HG03064 (cell line): Measurements from ENCODE around the gene PRKAG2.

Source experiments
- ATAC-seq: cut with Tn5 transposase; IDR thresholded peaks from one replicate; pipeline ENCODE4 v1.9.1; 2021; ENCODE audit warnings: low read depth; ENCODE audit not compliant: unreplicated experiment

The PRKAG2 gene

GRCh38 chr7:151634643-151635042 lies 242.3 kb downstream of the PRKAG2 start:
- ATAC-seq = no peak

- no peak for ATAC-seq
Observed at GRCh38 chr7:151633516-151633812, 243.5 kb downstream of the PRKAG2 start.

DNA sequence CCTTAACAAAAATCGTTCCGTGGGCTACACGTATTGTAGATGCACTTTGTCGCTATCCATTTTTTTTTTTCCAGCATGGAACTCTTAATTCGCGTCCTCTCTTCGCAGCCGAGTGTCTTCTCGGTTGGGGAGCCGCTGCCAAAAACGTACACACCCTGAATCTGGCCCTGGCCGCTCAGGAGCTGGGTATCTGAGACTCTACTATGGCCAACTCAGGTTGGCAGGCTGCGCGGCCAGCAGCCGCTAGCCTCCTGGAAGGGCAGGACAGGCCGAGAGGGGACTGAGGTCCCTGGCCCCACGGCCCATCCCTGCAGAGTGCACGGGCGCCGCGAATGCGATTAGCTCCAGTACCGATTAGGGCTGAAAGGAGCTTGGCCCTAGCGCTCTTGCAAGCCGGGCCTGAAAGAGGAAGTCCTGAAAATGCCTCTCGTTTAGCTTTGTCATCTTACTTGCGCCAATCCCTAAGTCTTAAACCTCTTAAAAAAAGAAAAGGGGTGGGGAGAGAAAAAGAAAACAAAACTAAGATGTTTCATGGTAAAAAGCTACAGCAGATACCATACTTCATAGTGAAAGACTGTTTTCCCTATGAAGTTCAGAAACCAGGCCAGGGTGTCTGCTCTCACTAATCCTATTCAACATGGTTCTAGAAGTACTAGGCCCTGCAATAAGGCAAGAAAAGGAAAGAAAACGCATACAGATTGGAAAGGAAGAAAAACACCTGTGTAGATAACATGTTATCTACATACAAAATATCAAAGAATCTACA lies 244.0 kb downstream of the PRKAG2 start:
- peak; percentile 53 for ATAC-seq

- peak; percentile 65 for ATAC-seq
Observed at GRCh38 chr7:151631953-151632749, 244.8 kb downstream of the PRKAG2 start.

- no peak for ATAC-seq
Observed at GRCh38 chr7:151631570-151631952, 245.4 kb downstream of the PRKAG2 start.

- ATAC-seq = no peak
Observed at GRCh38 chr7:151630851-151631569, 245.9 kb downstream of the PRKAG2 start.

DNA sequence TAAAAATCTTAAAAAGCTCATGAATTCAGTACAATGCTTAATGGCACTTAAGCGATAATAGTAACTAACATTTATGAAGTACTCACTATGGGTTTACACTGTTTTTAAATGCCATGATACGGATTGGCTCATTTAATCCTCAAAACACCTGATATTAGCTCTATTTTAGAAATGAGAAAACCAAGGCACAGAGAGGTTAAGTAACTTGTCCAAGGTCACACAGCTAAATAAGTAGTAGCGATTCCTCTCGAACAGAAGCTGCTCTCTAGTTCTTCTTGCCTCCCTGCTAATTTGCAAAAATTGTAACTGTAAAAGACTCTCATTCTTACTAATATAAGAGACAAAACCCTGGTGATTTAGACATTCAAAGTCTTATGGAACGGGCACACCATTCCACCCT lies 246.6 kb downstream of the PRKAG2 start:
- ATAC-seq = no peak

- no peak for ATAC-seq
Observed at GRCh38 chr7:151629713-151630272, 247.1 kb downstream of the PRKAG2 start.

DNA sequence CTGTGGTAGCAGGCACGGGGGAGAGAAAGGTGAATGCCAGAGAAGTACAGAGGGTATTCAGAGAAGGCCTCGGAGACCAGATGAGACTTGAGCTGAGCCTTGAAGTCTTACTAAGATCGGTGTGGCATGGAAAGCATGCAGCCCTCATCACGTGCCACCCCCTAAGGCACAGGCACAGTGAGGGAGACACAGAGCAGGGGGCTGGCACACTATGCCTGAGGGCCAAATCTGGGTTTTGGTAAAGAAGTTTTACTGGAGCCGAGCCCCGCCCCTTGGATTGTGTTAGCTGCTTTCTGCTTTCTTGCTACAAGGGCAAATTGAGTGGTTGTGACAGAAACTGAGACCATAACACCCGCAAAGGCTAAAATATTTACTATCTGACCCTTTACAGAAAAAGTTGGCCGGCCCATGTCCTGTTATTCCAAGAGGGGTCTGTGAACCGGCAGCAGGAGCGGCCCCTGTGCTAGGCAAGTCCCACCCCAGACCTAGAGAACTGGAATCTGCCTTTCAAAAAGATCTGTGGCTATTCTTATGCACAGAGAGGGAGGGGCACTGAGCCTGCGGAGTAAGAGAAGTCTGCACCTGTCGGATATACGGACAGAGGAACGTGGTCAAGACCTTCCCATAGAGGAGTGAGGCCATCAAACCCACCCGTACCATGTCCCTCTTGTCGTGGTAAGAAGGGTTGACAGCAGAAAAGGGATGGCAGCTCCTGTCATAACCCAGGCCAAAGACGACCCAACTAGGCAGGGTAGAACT lies 247.9 kb downstream of the PRKAG2 start:
- ATAC-seq = no peak

GRCh38 chr7:151626422-151627115 lies 250.3 kb downstream of the PRKAG2 start:
- ATAC-seq = no peak

- ATAC-seq = no peak
Observed at GRCh38 chr7:151625606-151626005, 251.3 kb downstream of the PRKAG2 start.

- ATAC-seq = no peak
Observed at GRCh38 chr7:151624246-151624928, 252.5 kb downstream of the PRKAG2 start.

DNA sequence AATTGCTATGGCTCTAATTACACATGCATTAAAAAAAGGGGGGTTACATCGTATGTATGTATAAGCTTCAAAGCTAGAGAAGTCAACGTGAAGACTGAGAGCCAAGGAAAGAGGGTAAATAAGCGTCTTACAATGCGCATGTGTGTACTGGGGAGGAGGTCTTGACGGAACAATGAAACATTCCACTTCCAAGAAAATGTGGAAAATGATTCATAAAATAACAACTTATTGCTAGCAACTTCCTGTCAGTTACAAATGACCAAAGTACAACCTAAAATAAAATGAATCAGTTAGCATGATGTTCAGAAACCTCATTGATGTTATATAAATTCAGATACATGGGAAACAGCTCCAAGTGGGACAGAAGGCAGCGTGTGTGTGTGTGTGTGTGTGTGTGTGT lies 253.1 kb downstream of the PRKAG2 start:
- no peak for ATAC-seq

GRCh38 chr7:151621961-151622360 lies 255.0 kb downstream of the PRKAG2 start:
- ATAC-seq = no peak

DNA sequence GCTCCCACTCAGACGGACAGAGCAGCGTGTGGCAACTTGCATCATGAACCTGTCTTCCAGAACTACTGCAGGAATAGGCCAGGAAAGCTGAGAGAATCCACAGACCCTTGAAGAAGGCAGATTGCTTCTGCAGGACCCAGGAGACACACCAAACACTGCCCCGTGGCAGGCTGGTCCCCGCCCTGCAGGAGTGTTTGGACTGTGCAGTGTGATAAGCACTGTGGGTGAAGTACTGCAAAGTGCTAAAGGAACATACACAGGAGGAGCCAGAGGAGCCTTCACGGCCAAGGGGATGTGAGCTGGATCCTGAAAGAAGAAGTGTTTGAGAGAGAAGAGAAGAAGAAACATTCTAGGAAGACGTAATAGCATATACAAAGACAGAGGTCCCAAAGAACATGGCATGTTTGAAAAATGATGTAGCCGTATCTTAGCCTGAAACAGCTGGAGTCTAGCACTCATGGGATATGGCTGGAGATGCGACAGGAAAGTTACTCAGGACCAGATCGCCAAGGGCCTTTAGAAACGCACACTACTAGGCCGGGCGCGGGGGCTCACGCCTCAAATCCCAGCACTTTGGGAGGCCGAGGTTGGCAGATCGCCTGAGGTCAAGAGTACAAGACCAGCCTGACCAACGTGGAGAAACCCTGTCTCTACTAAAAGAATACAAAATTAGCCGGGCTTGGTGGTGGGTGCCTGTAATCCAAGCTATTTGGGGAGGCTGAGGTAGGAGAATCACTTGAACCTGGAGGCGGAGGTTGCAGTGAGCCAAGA lies 260.3 kb downstream of the PRKAG2 start:
- ATAC-seq = no peak

GRCh38 chr7:151615784-151616183 lies 261.1 kb downstream of the PRKAG2 start:
- ATAC-seq = no peak

- no peak for ATAC-seq
Observed at GRCh38 chr7:151615058-151615457, 261.9 kb downstream of the PRKAG2 start.

DNA sequence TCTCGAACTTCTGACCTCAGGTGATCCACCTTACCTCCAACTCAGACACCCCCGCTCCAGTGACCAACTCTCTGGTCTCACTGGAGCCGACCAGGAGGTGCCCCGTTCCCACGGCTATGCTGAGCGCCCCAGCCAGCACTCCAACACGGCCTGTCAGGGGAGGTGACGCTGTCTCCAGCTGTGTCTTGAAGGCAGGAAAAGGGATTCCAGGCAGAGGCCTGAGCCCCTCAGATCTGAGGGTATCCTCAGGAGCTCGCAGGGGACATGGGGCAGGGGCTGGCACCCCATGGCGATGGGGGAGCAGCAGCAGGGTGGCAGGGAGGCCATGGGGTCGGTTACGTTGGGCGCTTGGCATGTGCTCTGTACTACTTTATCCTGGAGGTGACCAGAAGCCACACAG lies 262.9 kb downstream of the PRKAG2 start:
- ATAC-seq = no peak

DNA sequence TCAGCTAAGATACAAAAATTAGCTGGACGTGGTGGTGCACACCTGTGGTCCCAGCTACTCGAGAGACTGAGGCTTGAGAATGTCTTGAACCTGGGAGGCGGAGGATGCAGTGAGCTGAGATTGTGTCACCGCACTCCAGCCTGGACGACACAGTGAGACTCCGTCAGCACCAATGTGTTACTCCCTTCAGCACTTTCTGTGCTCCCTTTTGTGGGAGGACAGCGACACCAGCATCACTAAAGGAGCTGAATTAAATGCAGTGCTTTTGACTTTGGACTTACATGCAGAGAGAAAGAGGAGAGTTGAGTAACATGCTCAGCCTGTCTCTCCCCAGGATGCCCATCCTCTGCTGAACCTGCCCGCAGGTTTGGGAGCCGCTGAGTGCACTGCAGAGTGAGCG lies 265.0 kb downstream of the PRKAG2 start:
- no peak for ATAC-seq
